GM19468 (cell line): ENCODE measurements around the gene CCDC85C.

ENCODE experiments used
- ATAC-seq: cut with Tn5 transposase; IDR thresholded peaks from one replicate; pipeline ENCODE4 v1.9.1; 2021; ENCODE audit warnings: mild to moderate bottlenecking, moderate library complexity, moderate number of reproducible peaks; ENCODE audit not compliant: unreplicated experiment; ENCODE audit errors: extremely low read depth

Gene CCDC85C

DNA sequence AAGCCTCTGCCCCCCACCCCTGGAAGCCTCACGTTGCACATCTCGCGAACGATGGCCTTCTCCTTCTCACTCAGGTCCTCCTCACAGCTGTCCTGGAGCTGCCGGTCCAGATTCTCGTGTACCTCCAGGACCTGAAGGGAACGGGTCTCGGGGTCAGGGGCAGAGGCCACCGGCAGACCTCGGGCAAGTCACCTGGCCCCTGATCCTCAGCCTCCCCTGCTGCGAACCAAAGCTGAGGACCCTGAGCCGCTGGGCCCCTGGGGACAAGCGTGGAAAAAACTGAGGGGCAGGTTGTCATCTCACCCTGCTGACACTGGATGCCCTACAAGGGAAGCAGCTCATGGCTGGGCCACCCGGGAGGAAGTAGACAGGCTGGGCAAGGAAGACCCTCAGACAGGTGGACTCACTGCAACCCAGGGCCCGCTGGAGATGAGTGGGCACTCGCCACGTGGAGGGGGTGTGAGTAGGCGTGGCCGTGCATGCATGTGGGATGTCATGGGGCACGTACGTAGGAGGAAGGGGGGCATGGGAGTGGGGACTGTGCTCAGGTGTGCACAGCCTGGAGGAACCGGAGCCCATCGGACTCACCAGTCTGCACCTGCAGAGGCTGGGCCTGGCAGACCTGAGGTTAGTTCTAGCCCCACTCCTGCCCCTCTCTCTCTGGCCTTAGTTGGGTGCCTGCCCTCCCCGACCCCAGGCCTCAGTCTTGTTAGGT is 87.7 kb downstream of the CCDC85C start:
- no peak for ATAC-seq

- ATAC-seq, result no peak
Measured at GRCh38 chr14:99515301-99516155, 88.5 kb downstream of the CCDC85C start.

GRCh38 chr14:99514552-99515300 is 89.3 kb downstream of the CCDC85C start:
- ATAC-seq, result no peak

DNA sequence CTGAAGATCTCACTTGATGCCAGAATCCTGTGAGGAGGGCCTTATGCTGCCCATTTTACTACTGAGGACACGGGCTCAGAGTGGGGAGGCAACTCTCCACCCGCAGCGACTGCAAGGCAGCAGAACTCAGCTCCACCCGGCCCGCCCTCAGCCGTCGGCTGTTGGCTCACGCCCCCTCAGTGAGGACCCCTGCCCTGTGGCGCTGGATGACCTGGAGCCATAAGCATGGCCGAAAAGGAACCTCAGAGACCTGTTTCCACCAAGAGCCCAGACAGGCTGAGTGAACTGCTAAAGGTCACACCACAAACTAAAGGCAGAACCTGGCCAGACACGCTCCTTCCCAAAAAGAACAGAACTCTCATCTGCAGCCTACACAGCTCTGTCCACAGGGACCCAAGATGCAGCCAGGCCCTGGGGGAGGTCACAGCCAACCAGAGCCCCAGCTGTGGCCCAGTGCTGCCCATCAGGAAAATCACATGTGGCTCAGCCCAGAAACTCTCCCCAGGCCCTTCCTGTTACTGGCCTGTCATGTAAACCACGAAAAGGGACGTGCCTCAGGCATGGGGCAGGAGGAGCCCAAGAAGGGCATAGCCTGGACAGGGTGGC is 90.0 kb downstream of the CCDC85C start:
- ATAC-seq, result no peak

GRCh38 chr14:99513183-99513694 is 90.8 kb downstream of the CCDC85C start:
- ATAC-seq, result no peak

DNA sequence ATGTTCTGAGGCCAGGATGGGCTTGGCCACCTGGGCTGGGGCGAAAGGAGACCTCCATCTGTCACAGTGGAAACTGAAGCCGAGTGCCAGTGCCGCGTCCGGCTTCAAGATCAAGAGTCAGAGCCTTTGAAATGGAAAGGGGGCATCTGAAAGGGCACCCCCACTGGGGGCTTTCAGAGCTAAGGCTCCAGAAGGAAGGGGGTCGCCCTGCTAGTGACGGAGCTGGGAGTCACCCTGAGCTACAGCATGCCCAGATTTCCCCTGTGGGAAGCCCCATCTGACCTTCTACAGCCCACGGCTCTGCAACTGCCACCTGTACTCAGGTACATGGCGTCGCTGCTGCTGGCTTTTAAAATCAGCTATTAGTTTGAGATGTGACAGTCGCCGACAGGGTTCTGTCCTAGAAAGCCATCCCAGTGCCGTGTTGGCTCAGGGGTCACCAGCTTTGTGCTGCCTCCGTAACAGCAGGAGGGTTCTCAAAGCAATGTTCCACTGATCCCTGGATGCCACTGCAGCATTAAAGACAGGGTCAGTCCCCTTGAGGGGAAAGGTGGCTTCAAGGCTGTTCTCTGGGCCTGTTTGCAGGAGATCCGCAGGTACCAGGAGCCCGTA is 91.3 kb downstream of the CCDC85C start:
- no peak for ATAC-seq

DNA sequence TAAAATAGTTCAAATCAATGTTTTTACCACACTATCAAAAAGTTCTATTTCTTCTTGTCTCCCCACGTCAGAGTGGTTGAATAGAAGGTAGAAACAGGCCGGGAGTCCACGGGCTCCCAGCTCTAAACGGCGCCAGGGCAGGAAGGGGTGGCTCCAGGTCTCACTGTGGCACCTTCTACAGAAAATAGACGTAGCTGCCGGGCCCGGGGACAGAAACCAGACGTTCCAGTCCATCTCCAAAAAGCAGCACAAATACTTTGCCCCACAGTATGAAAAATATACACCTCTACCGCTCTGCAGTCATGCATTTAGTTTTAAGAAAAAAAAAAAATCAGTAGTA is 91.9 kb downstream of the CCDC85C start:
- no peak for ATAC-seq

DNA sequence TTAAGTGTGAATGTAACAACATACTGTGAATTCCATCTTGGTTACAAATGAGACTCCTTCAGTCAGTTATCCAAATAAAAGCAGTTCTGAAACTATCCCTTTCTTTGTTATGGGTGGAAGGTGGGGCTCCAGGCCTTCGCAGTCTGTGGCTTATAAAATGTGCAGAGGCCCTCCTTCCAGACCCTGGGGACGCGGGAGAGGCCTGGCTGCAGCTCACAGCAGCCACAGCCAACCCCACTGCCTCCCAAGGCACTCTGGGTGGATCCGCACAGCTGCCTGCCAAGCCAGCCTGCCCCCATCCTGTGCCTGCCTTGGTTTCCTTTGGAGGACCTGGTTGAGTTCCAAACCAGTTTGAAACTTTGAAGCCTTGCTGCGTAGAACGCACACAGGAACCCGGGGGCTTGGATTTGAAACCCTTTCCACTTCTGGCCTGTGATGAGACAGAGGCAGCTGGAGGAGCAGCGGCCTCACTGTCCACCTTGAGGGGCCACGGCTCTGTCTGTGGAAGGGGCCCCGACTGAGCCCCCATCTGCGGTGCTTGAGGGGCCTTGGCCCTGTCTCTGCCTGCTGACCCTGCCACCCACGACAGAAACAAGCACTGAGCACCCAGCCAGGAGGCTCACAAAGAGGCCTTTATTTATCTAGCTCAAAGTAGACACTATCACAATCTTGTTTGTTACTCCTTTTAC is 92.4 kb downstream of the CCDC85C start:
- ATAC-seq, result no peak

DNA sequence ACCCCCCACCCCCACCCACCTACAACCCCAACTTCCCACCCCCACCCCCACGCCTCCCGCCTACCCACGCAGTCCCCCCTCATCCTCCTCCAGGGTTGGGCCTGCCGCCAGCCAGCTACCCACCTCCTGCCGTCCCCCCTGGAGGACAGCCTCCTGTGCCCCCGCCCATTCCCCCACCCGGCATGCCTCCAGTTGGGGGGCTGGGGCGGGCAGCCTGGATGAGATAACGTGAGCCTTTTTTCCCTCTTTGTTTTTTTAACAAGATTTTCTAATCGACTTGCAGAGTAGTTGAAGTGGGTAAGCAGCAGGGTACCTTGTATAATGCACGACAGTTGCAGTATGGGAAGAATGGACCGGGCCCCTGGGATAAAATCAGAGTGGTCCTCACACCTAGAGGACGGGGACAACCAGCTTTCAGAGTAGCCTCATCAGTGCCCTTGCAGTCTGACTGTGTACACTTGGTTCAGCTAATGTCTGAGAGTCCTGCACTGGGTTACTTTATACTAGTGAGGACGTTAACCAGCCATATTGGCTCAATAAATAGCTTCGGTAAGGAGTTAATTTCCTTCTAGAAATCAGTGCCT is 93.4 kb downstream of the CCDC85C start:
- no peak for ATAC-seq

DNA sequence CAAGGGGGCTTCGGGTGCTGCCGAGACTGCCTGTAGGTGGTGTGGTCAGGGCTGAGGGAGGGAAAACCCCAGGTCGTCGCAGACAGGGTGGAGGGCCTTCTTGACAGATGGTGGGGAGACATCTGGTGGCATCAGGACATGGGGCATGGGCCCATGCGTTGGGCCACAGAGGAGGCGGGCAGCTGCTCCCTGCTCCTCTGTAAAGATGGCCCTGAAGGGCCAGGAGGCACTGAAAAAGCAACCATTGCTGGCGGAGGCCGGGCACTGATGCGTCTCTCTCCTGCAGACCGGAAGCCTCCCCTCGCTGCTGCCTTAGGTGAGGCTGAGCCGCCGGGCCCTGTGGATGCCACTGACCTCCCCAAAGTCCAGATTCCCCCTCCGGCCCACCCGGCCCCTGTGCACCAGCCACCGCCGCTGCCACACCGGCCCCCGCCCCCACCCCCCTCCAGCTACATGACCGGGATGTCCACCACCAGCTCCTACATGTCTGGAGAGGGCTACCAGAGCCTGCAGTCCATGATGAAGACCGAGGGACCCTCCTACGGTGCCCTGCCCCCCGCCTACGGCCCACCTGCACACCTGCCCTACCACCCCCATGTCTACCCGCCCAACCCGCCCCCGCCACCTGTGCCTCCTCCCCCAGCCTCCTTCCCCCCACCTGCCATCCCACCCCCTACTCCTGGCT is 94.0 kb downstream of the CCDC85C start:
- no peak for ATAC-seq

GRCh38 chr14:99508896-99509629 is 94.9 kb downstream of the CCDC85C start:
- ATAC-seq, result no peak

DNA sequence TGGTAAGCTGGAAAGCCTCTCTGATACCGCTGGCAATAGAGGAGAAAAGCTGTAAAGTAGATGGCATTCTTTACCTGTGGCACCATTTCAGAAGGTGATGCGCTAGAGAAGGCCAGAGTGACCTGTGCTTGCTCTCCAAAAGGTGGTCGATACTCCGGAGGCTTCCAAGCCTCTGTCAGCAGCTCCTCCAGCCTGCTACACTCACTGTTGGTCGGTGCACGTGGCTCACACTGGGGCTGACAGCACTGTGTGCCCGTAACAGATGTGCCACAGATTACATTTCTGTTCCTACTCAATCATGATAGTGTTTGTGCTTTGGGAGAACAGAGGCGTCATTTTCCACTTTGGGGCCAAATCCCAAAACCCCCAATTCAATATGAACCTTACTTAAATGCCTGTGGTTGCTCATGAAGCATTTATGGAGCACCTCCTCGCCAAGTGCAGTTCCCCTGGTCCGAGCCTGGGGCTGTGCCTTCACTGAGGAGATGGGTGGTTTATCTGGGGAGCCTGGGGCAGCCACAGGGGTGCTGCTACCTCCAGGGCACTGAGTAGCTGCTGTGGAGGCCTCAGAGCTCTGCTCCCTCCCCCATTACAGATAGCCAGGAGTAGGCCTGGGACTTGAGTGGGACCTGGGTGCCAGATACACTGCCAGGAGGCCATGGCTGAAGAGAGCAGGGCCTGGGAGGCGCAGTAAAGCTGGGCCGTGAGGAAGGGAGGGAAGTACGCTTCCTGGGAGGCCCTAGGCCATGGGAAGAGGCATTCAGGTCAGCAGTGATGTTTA is 96.0 kb downstream of the CCDC85C start:
- no peak for ATAC-seq

GRCh38 chr14:99506276-99506675 is 97.7 kb downstream of the CCDC85C start:
- no peak for ATAC-seq

DNA sequence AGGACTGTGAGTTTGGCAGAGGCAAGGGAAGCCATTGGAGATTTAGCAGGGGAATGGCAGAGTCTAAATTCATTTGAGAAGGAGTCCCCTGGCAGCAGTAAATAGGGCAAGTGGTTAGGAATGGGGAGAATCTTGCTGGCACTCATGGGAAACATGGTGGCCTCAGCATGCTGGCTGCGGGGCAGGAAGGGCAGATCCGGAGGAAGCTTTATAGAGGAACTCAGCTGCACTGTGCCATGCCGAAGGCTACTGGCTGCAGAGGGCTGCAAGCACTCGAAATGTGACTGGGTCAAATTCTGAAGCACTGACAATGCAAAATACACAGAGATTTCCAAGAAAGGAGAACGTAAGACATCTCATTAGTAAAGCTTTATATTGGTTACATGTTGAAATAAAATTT is 98.9 kb downstream of the CCDC85C start:
- ATAC-seq, result no peak

- no peak for ATAC-seq
Measured at GRCh38 chr14:99503848-99504453, 100.1 kb downstream of the CCDC85C start.

DNA sequence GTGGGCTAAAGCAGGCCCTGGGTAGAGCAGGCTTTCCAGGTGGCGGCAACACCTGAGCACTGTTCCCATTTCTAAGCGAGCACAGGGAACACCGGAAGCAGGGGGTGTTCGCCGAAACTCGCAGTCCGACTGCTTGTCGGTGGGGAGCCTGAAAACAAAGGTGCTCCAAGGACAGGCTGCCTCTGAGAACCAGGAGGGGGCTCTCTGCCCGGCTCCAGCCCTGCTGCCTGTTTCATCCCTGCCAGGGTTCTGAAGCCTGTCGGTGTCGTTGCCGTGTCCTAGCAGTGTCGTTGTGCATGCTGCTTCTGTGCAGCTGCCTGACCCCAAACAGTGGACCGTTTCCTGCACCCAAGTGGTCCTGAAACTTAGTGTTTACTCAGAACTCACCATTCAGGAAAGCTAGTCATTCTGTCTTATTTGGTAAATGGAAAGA is 101.0 kb downstream of the CCDC85C start:
- no peak for ATAC-seq

GRCh38 chr14:99497894-99498293 is 106.1 kb downstream of the CCDC85C start:
- ATAC-seq, result no peak
